H1 (cell line): ENCODE results near the gene APPL2.

Experiments used
- BRCA1 ChIP-seq: IDR thresholded peaks from 2 replicates; pipeline ENCODE4 v1.6.1; 2012; ENCODE audit warnings: low read depth, low read length, improper control_type of control experiment
- CHD1 ChIP-seq: IDR thresholded peaks from 2 replicates; pipeline ENCODE4 v1.6.1; 2012; ENCODE audit warnings: low read depth, low read length, improper control_type of control experiment
- CTBP2 ChIP-seq: IDR thresholded peaks from 2 replicates; pipeline ENCODE4 v1.7.0; 2011; ENCODE audit warnings: borderline replicate concordance, mild to moderate bottlenecking, moderate library complexity, mixed read lengths, low read length; ENCODE audit not compliant: insufficient read depth, insufficient read length
- CTCF ChIP-seq, 3 experiments: IDR thresholded peaks; 1 replicate in 2 of 3; 2 replicates in 1 of 3; pipeline versions ENCODE4 v1.5.1 to v1.6.1; 2011; ENCODE audit warnings: low read length in 3 of 3, mild to moderate bottlenecking in 3 of 3, inconsistent platforms in 2 of 3, low read depth in 1 of 3, moderate library complexity in 1 of 3; ENCODE audit not compliant: insufficient read depth in 1 of 3; ENCODE audit errors: control extremely low read depth in 1 of 3
- FOSL1 ChIP-seq: IDR thresholded peaks from 2 replicates; pipeline ENCODE4 v1.6.1; 2011; ENCODE audit warnings: mild to moderate bottlenecking, low read depth, low read length, moderate library complexity; ENCODE audit not compliant: insufficient read depth
- JUN ChIP-seq: IDR thresholded peaks from 2 replicates; pipeline ENCODE4 v1.6.1; 2011; ENCODE audit warnings: low read depth, mild to moderate bottlenecking, improper control_type of control experiment, low read length
- POLR2A ChIP-seq, 2 experiments: IDR thresholded peaks; 1 replicate in 1 of 2; 2 replicates in 1 of 2; pipeline ENCODE4 v1.6.1; 2011; ENCODE audit warnings: low read depth in 2 of 2, low read length in 2 of 2, mild to moderate bottlenecking in 2 of 2; ENCODE audit errors: control extremely low read depth in 1 of 2
- POLR2AphosphoS5 ChIP-seq: IDR thresholded peaks from 2 replicates; pipeline ENCODE4 v1.6.1; 2011; ENCODE audit warnings: low read depth, low read length
- RFX5 ChIP-seq: IDR thresholded peaks from 2 replicates; pipeline ENCODE4 v1.6.1; 2011; ENCODE audit warnings: low read depth, low read length, improper control_type of control experiment, borderline replicate concordance
- SP2 ChIP-seq: IDR thresholded peaks from 2 replicates; pipeline ENCODE4 v1.6.1; 2012; ENCODE audit warnings: mild to moderate bottlenecking, low read length, inconsistent platforms
- SP4 ChIP-seq: IDR thresholded peaks from 2 replicates; pipeline ENCODE4 v1.6.1; 2012; ENCODE audit warnings: low read length, inconsistent platforms
- SUZ12 ChIP-seq: fragments of 200-600 bp; sonication (generic); IDR thresholded peaks from 2 replicates; pipeline ENCODE4 v1.6.1; 2012; ENCODE audit warnings: mild to moderate bottlenecking, inconsistent platforms, low read length, moderate library complexity, mixed read lengths
- TAF1 ChIP-seq: IDR thresholded peaks from 2 replicates; pipeline ENCODE4 v1.6.1; 2011; ENCODE audit warnings: mild to moderate bottlenecking, low read depth, low read length
- TF ChIP-seq, protein P1 (sequence below): IDR thresholded peaks from 2 replicates; pipeline ENCODE4 v1.6.1; 2011; ENCODE audit warnings: low read length, improper control_type of control experiment

DNA sequence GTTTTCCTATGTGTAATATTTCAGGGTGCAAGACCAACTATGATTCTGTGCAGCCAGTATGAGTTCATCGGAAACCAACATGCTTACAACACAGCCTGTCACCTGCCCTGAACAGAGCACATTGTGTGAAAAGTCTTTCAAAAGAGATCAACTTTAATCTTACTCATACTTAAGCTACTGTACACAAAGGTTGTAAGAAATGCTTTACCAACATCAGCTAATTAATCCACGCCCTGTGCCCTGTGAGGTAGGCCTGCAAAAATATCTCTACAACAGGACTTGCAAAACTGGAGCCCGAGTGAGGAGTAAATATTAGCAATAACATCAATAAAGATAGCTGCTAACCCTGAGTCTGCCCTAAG is 15.1 kb downstream of the APPL2 start:
- TF ChIP-seq POLR2AphosphoS5 (no peak), SUZ12 (no peak), SP2 (no peak), POLR2A (IDR thresholded peaks at IDR 0.05; ENCODE audit: control extremely low read depth in 1 of 2, low read depth in 2 of 2, low read length in 2 of 2) (no peak), CHD1 (no peak), RFX5 (no peak), SP4 (no peak), CTCF (IDR thresholded peaks at IDR 0.05; ENCODE audit: control extremely low read depth in 1 of 3, insufficient read depth in 1 of 3, low read depth in 1 of 3, low read length in 3 of 3) (no peak), FOSL1 (no peak), BRCA1 (no peak), JUN (no peak), TAF1 (no peak), CTBP2 (no peak)
- TF ChIP-seq, protein P1, sequence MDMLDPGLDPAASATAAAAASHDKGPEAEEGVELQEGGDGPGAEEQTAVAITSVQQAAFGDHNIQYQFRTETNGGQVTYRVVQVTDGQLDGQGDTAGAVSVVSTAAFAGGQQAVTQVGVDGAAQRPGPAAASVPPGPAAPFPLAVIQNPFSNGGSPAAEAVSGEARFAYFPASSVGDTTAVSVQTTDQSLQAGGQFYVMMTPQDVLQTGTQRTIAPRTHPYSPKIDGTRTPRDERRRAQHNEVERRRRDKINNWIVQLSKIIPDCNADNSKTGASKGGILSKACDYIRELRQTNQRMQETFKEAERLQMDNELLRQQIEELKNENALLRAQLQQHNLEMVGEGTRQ: no peak
